HG03066 (cell line): ENCODE results near the gene GPR89A.
"Not testable (repeated sequence)": the region's sequence is repeated elsewhere in the genome, so short reads cannot be mapped to it uniquely, and the experiment has no call there.

Experiments
- ATAC-seq: cut with Tn5 transposase; IDR thresholded peaks from one replicate; pipeline ENCODE4 v1.9.1; 2021; ENCODE audit warnings: low read depth; ENCODE audit not compliant: unreplicated experiment

The GPR89A gene

DNA sequence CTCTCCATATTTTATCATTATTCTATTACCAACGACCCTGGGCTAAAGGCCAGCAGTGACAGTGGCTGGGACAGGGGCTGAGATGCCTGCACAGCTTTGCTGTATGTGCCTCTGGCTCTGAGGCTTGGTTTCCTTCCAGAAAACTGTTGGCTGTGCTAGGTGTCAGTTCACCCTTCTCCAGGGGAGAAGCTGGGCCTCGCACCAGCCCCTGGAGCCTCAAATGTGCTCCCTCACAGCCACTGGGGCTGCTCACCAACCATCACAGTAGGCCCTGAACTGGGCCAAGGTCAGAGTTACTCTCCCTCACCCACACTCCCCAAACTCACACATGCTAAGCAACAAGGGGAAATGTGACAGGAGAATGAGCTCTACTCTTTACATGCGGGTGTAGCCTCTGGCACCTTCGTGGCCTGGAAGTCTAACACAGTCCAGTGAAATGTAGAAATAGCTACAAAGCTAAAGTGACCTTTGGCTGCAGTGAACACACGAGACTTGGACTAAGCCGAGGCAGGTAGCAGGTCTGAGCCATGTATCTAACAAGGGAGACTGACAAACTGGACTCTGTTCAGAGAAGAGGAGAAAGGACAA, 106.8 kb downstream of the GPR89A start:
- ATAC-seq: no peak

- ATAC-seq: no peak
Observed at GRCh38 chr1:145716641-145717345, 109.0 kb downstream of the GPR89A start.

DNA sequence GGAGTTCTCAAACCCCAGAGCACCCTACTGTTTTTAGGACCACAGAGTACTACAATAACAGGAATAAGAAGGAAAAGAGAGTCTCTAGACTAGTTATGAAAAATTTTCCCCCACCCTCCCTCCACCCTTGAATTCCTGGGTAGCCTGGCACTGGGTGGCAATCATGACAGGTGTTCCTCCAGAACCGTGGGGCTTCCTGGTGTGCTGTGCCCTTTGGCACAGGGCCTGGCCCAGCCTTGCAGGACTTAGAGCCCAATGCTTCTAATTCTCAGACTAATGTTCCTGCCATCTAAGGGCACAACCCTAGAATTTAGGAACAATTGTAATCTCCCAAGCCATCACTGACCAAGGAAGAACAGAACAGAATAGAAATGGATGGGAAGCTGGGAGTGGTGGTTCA, 110.0 kb downstream of the GPR89A start:
- no peak for ATAC-seq

DNA sequence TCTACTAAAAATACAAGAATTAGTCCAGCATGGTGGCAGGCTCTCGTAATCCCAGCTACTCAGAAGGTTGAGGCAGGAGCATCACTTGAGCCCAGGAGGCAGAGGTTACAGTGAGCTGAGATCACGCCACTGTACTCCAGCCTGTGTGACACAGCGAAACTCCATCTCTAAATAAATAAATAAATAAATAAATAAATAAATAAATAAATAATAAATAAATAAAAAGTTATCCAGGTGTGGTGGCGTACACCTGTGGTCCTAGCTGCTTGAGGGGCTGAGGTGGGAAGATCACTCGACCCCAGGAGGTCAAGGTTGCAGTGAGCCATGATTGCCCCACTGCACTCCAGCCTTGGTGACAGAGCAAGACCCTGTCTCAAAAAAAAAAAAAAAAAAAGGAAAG, 110.7 kb downstream of the GPR89A start:
- ATAC-seq: not testable (repeated sequence)

GRCh38 chr1:145719230-145720079, 111.7 kb downstream of the GPR89A start, which contains the start of gene CD160:
TSS of gene CD160 (plus strand) at chr1:145719499. CDS start at chr1:145728328, 8,829 bp downstream.
- no peak for ATAC-seq
